Ramos (cell line): ENCODE data around the gene GABRG3.

Experiments used
- in situ Hi-C: fragments of 300-500 bp; cut with MboI; formaldehyde crosslinking; loops from one replicate; pipeline ENCODE4 v1.14.3; 2022; ENCODE audit warnings: low sequenced_read_pairs; ENCODE audit not compliant: unreplicated experiment

The GABRG3 gene

DNA sequence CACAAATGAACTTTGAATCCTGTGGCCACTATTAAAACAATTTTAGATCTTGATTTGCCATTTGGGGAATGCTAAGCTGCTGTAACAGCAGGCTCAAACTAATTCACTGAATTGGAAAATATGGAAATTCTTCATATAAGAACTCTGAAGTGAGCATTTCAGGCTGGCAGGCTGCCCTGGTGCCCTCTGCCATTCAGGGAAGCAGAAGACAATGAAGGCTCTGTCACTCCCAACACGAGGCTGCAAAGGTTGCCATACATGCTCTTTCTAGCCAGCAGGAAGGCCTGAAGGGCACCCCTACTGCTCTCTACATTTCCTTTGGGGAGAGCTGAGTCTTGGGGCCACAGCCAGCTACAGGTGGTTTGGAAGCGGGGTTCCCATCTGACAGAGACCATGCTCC lies 88.0 kb downstream of the GABRG3 start:
- in situ Hi-C loops = no loop called here

DNA sequence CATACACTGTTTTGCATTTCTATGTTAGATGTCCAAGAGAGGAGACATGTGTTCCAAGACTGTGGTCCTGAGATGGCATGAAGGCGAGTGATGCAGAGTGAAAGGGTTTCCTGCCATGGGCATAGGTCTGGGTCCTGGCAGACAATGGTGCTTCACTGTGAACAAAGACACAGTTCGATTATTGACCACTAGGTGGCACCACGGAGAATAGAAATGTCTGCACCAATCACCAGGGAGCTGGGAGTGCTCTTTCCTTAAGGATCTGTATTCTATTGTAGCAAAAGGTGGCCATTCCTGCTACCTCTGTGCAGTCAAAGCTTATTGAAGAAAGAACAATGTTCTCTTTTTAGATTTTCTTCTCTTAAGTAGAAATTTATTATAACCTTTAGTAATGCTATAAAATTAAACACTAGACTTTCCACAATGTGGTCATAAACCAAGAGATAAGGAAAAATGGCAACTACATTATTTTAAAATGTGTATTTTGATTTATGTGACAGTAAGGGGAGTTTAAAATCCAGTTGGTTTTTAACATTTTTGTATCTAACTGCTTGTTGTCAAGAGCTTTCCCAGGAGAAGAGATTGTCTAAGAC lies 88.7 kb downstream of the GABRG3 start:
- in situ Hi-C loops = no loop called here

GRCh38 chr15:27061739-27062138 lies 90.8 kb downstream of the GABRG3 start:
- in situ Hi-C loops = no loop called here

DNA sequence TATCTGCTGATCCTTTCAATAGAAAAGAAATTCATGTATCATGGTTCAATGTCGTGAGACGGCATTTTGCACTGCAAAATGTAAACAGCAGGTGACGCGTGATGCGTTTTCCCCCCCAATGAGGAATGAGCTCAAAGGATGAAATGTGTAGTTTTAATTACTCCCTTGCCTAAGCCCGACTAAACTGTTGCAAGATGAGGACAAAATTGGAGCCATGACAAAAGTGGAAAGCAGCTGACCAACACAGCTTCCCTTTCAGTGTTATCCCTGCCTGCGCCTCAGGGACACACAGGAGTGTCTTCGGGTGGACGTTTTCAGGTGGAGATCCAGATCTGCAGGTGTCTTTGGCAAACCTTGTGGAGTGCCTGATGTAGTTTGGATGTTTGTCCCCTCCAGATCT lies 92.0 kb downstream of the GABRG3 start:
- in situ Hi-C loops = no loop called here

GRCh38 chr15:27064080-27064479 lies 93.1 kb downstream of the GABRG3 start:
- in situ Hi-C loops = no loop called here

GRCh38 chr15:27065151-27065550 lies 94.2 kb downstream of the GABRG3 start:
- in situ Hi-C loops = no loop called here

- in situ Hi-C loops = no loop called here
Observed at GRCh38 chr15:27065785-27066184, 94.8 kb downstream of the GABRG3 start.

DNA sequence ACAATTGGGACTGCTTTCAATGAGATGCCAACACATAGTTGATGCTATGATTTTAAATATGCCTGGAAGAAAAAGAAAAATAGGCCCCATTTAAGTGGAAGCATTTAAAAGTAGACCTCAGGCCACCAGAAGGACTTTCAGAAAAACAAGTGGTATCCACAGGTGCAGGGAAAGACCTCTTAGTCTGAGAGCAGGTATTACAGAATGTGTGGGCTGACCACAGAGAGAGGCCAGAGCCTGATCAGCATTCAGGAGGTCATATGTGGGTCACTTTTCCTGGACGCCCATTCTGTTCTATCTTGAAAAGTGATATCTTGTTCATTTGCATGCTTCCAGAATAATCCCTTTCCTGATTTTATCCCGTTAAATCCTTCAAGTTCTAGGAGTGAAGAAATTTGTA lies 95.5 kb downstream of the GABRG3 start:
- in situ Hi-C loops = no loop called here

DNA sequence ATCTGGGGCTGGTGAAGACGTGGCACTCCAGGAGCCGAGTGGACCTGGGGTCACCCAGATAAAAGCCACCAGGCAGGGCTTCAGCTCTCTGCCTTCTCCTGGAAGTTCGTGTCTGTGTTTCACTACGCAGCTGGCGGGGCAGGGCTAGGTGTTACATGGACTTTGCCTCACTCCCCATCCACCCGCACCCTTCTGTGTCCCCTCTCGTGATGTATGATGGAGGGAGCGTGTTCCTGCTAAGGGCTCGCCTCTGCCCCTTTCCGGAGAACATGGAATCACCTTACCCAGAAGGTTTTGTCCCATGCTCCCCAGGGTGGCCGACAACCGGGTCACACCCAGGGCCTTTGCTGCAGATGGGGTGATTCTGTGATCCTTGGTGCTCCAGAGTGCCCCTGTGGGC lies 96.2 kb downstream of the GABRG3 start:
- in situ Hi-C loops = no loop called here

DNA sequence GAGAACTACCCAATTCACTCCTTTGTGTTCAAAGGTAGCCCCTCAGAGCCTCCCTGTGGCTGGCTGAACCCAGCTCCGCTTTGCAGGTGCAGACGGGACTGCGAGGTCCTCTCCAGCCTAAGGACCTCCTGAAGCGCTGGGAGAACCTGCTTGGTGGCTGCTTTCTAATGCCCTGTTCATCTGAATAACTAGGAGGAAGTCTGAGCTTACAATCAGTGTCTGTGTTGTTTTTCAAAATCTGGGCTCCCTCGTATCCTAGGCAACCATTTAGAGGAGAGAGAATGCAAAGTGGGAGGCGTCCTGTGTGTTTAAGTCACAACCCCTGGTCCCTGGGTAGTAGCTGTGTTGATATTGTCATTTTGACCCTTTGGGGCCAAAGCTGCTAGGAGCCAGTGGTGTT lies 99.9 kb downstream of the GABRG3 start:
- in situ Hi-C loops = no loop called here

GRCh38 chr15:27074179-27074578 lies 103.2 kb downstream of the GABRG3 start:
- in situ Hi-C loops = no loop called here

- in situ Hi-C loops = no loop called here
Observed at GRCh38 chr15:27077790-27078189, 106.8 kb downstream of the GABRG3 start.

- in situ Hi-C loops = no loop called here
Observed at GRCh38 chr15:27081676-27082418, 110.9 kb downstream of the GABRG3 start.

GRCh38 chr15:27082526-27082925 lies 111.5 kb downstream of the GABRG3 start:
- in situ Hi-C loops = no loop called here

- in situ Hi-C loops = no loop called here
Observed at GRCh38 chr15:27084844-27085243, 113.9 kb downstream of the GABRG3 start.

DNA sequence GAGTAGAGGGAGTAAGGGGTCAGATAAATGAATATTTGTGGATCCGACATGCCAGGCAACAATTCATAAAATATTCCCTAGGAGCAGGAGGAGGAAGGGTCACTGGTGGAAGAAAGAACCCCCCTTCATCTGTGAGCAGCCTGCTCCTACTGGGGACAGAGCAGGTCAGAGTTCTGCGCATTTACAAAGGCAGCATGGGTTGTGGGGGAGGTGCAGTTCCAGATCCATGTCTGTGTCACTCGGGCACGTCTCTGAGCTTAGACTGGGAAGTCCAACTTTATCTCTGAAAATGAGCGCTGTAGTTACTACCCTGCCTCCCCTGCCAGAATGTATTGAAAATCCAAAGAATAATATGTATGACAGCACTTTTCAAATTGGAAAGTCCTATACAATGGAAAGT lies 115.2 kb downstream of the GABRG3 start:
- in situ Hi-C loops = no loop called here

- in situ Hi-C loops = no loop called here
Observed at GRCh38 chr15:27086805-27087204, 115.8 kb downstream of the GABRG3 start.

- in situ Hi-C loops = no loop called here
Observed at GRCh38 chr15:27087651-27088583, 116.9 kb downstream of the GABRG3 start.

GRCh38 chr15:27088584-27089232 lies 117.7 kb downstream of the GABRG3 start:
- in situ Hi-C loops = no loop called here

DNA sequence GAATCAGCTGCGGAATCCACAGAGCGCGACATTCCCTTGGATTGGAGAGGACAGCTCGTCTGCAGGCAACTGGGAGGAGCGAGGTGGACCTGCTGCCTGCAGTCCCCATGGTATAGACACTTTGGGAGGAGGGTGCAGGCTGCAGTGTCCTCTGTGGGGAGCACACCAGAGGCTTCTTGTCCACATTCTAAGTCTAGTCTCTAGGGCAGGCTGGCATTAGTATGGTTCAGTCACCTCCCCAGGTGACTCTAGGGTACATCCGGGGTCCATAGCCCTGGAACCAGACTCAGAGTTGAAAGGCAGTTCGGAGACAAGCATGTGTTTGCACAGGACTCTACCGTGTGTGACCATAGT lies 118.2 kb downstream of the GABRG3 start:
- in situ Hi-C loops = no loop called here

- in situ Hi-C loops = no loop called here
Observed at GRCh38 chr15:27089676-27090075, 118.7 kb downstream of the GABRG3 start.
